Astrocyte (in vitro differentiated cells and primary cell): ENCODE results near the gene NCOR2.

Experiments
- EZH2 ChIP-seq: IDR thresholded peaks from 2 replicates; pipeline ENCODE4 v1.6.1; 2012; ENCODE audit warnings: mild to moderate bottlenecking, low read length, inconsistent platforms; ENCODE audit not compliant: insufficient read depth
- TF ChIP-seq, protein P1 (sequence below): IDR thresholded peaks from 2 replicates; pipeline ENCODE4 v1.5.1; 2011; ENCODE audit warnings: low read depth, mild to moderate bottlenecking, inconsistent platforms, low read length, moderate library complexity; ENCODE audit not compliant: insufficient read depth

GRCh38 chr12:124525927-124526692, 41.3 kb downstream of the NCOR2 start:
- TF ChIP-seq, protein P1, sequence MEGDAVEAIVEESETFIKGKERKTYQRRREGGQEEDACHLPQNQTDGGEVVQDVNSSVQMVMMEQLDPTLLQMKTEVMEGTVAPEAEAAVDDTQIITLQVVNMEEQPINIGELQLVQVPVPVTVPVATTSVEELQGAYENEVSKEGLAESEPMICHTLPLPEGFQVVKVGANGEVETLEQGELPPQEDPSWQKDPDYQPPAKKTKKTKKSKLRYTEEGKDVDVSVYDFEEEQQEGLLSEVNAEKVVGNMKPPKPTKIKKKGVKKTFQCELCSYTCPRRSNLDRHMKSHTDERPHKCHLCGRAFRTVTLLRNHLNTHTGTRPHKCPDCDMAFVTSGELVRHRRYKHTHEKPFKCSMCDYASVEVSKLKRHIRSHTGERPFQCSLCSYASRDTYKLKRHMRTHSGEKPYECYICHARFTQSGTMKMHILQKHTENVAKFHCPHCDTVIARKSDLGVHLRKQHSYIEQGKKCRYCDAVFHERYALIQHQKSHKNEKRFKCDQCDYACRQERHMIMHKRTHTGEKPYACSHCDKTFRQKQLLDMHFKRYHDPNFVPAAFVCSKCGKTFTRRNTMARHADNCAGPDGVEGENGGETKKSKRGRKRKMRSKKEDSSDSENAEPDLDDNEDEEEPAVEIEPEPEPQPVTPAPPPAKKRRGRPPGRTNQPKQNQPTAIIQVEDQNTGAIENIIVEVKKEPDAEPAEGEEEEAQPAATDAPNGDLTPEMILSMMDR = no peak
- TF ChIP-seq EZH2 = no peak
